Body of pancreas (tissue), 4 donors: ENCODE results near the gene CEP164. TPM values are rescaled to one million over a fixed set of nuclear protein-coding genes. Genes with fewer than 3 reads are reported as not detected.

Experiments
- ATAC-seq: fragments of 150-250 bp; one replicate; pipeline ENCODE4 v1.9.1; 2016
- DNase-seq, 4 donors: peaks; one replicate each; pipeline ENCODE4 v3.0.0-alpha.2; 2019
- H3K27ac ChIP-seq, 4 donors: fragments of 200-600 bp; sonication (generic); 1 replicate in 3 of 4; 2 replicates in 1 of 4; pipeline versions ENCODE4 v1.5.1 to v1.6.1; 2016 to 2019; ENCODE audit warnings: mild to moderate bottlenecking in 1 of 4, mixed read lengths in 1 of 4, moderate library complexity in 1 of 4
- H3K27me3 ChIP-seq, 2 donors: fragments of 200-600 bp; sonication (generic); one replicate each; pipeline ENCODE4 v1.6.0; 2016; ENCODE audit warnings: mild to moderate bottlenecking in 1 of 2
- H3K36me3 ChIP-seq, 2 donors: fragments of 200-600 bp; sonication (generic); replicated peaks in 1 of 2; 2 replicates each; pipeline ENCODE4 v1.5.1; 2016; ENCODE audit warnings: low read depth in 2 of 2; ENCODE audit not compliant: insufficient read depth in 1 of 2
- H3K4me1 ChIP-seq: fragments of 200-600 bp; sonication (generic); one replicate; pipeline ENCODE4 v1.6.0; 2016
- H3K4me3 ChIP-seq, 2 donors: fragments of 200-600 bp; sonication (generic); 1 replicate in 1 of 2; 2 replicates in 1 of 2; pipeline ENCODE4 v1.5.1; 2016 to 2019
- H3K9me3 ChIP-seq, 3 donors: fragments of 200-600 bp; sonication (generic); 1 replicate in 2 of 3; 2 replicates in 1 of 3; pipeline ENCODE4 v1.5.1; 2016
- CTCF ChIP-seq, 7 experiments: fragments of 450-650 bp in 4 of 7; fragments of 200-600 bp in 3 of 7; sonication (generic) in 3 of 7; IDR thresholded peaks; one replicate each; pipeline ENCODE4 v1.5.1; 2016 to 2019; ENCODE audit warnings: antibody characterized with exemption in 7 of 7
- POLR2A ChIP-seq, 3 donors: fragments of 450-650 bp; IDR thresholded peaks; one replicate each; pipeline ENCODE4 v1.6.1; 2016; ENCODE audit warnings: antibody characterized with exemption in 3 of 3, mild to moderate bottlenecking in 2 of 3
- WGBS, 2 donors: methylation state at CpG; one replicate each; pipeline ENCODE4 v1.1.5; 2017; 5-methylcytosine and 5-hydroxymethylcytosine counted together
- intact Hi-C: fragments of 100-400 bp; cut with DNase I; formaldehyde crosslinking; loops from one replicate; pipeline ENCODE4 v1.15.1; 2023
- total RNA-seq, 2 donors: library from RNA; depleted of rRNA; stranded (reverse); fragments of >200 nt; gene quantifications; one replicate each; pipeline ENCODE4 v1.1.0, GENCODE V29; 2016

Gene CEP164
- total RNA-seq, 2 donors from 2014 or later = 29.1 to 45.8 TPM

- TF ChIP-seq CTCF (IDR thresholded peaks at IDR 0.05) (no peak), POLR2A (IDR thresholded peaks at IDR 0.05) (no peak)
- intact Hi-C loops = no loop called here
- Histone ChIP-seq H3K27me3 (no peaks in the 10 kb centered on the region), H3K4me3 (no peak overlapping the region), H3K36me3 (peaks cover 0 to 36% of the 10 kb centered on the region in 2 donors), H3K27ac (no peak overlapping the region), H3K4me1 (no peaks in the 10 kb centered on the region), H3K9me3 (no peaks in the 10 kb centered on the region)
- 95 to 98% methylated on average over 9 of the region's 9 CpGs for WGBS, 2 donors
- DNase-seq (no peak), ATAC-seq (no peak)
Measured at GRCh38 chr11:117385906-117386305, 58.3 kb downstream of the CEP164 start.

- no peaks in the 10 kb centered on the region for H3K4me1 ChIP-seq
- DNase-seq = no peak
- no peak overlapping the region for H3K27ac ChIP-seq
- no peak for ATAC-seq
- no peak overlapping the region for H3K4me3 ChIP-seq
- H3K27me3 ChIP-seq = no peaks in the 10 kb centered on the region
- intact Hi-C loops = no loop called here
- WGBS, 2 donors = 73 to 89% methylated on average over 3 of the region's 3 CpGs
- TF ChIP-seq CTCF (IDR thresholded peaks at IDR 0.05) (no peak), POLR2A (IDR thresholded peaks at IDR 0.05) (no peak)
- no peaks in the 10 kb centered on the region for H3K9me3 ChIP-seq
- peaks cover 12 to 39% of the 10 kb centered on the region in 2 donors for H3K36me3 ChIP-seq
Measured at GRCh38 chr11:117387992-117388755, 60.5 kb downstream of the CEP164 start.

GRCh38 chr11:117390743-117391142 is 63.1 kb downstream of the CEP164 start:
- no peak overlapping the region for H3K27ac ChIP-seq
- H3K9me3 ChIP-seq = no peaks in the 10 kb centered on the region

GRCh38 chr11:117391181-117391580 is 63.5 kb downstream of the CEP164 start:
- Histone ChIP-seq H3K36me3 (peaks cover 12 to 46% of the 10 kb centered on the region in 2 donors), H3K27ac (no peak overlapping the region), H3K4me1 (no peaks in the 10 kb centered on the region), H3K27me3 (no peaks in the 10 kb centered on the region), H3K9me3 (no peaks in the 10 kb centered on the region), H3K4me3 (no peak overlapping the region)
- WGBS, 2 donors = 90 to 95% methylated on average over 8 of the region's 8 CpGs
- intact Hi-C loops = no loop called here
- DNase-seq (no peak), ATAC-seq (no peak)
- no peak for TF ChIP-seq POLR2A (IDR thresholded peaks at IDR 0.05)
- no peak for TF ChIP-seq CTCF (IDR thresholded peaks at IDR 0.05)

More at GRCh38 chr11:117390743-117391142, 63.1 kb downstream of the CEP164 start:
- WGBS, 2 donors = 88 to 96% methylated on average over 7 to 8 of the region's 8 CpGs
- no peak for TF ChIP-seq CTCF (IDR thresholded peaks at IDR 0.05)
- no peak for TF ChIP-seq POLR2A (IDR thresholded peaks at IDR 0.05)
- no peak for DNase-seq
- no peak for ATAC-seq
- Histone ChIP-seq H3K4me1 (no peaks in the 10 kb centered on the region), H3K27me3 (no peaks in the 10 kb centered on the region), H3K4me3 (no peak overlapping the region), H3K36me3 (peaks cover 12 to 46% of the 10 kb centered on the region in 2 donors)
- intact Hi-C loops = no loop called here
